ENCODE measurements around the gene KLHL33.
"Not testable (repeated sequence)": the region's sequence is repeated elsewhere in the genome, so short reads cannot be mapped to it uniquely, and the experiment has no call there.

KLHL33 gene

GRCh38 chr14:20435582-20436362 is at the start of gene KLHL33:
Gene KLHL33 (minus strand): TSS chr14:20436166. CDS start chr14:20435811, 355 bp downstream.
- no peak for DNase-seq

- no peak for DNase-seq
These were observed 46.4 kb upstream of the KLHL33 start for GRCh38 chr14:20482382-20482781.

GRCh38 chr14:20478894-20479293 is 42.9 kb upstream of the KLHL33 start:
- DNase-seq = no peak

GRCh38 chr14:20477211-20477876 is 41.4 kb upstream of the KLHL33 start:
- peak; percentile 61 for DNase-seq

GRCh38 chr14:20476776-20477175 is 40.8 kb upstream of the KLHL33 start:
- no peak for DNase-seq

DNA sequence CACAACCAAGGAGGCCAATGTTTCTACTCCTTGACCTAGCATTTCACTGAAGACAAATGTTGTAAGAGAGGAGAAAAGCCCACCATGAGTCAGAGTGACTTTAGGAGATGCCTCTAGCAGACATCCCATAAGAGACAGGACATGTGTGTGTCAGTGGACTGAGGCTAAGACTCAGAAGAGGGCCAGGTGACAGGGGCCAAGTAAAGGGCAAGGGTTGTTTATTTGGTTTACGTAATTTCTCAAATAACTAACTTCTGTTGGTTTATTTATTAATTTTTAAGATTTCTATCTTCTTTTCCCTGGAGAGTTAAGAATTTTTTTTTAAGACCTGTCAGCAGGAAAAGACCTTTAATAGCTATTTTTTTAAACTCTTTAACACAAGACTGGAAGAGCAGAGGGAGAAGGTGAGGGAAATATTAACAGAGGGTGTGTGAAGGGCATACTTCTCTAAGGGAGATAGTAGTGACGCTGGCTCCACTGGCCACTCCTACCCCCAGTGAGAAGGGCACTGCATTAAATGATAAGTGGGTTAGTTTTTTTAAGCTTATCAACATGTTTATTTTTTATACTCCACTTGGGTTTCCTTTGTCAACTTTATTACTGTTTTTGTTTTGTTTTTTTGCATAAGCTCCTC is 36.7 kb upstream of the KLHL33 start:
- DNase-seq = no peak

DNA sequence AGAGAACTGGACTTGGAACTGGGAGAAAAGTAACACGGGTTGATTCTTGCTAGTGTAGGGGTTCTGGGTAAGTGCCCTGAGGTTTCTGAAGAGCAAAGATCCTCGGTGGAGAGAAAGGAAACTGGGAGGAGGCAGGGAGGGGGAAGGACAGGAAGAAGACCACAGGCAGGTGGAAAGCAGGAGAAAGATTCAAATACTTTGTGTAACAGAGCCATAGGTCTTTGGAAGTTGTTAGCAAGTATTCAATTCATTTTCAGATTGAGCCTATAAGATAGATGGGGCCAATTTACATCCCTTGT is 34.6 kb upstream of the KLHL33 start:
- no peak for DNase-seq

DNA sequence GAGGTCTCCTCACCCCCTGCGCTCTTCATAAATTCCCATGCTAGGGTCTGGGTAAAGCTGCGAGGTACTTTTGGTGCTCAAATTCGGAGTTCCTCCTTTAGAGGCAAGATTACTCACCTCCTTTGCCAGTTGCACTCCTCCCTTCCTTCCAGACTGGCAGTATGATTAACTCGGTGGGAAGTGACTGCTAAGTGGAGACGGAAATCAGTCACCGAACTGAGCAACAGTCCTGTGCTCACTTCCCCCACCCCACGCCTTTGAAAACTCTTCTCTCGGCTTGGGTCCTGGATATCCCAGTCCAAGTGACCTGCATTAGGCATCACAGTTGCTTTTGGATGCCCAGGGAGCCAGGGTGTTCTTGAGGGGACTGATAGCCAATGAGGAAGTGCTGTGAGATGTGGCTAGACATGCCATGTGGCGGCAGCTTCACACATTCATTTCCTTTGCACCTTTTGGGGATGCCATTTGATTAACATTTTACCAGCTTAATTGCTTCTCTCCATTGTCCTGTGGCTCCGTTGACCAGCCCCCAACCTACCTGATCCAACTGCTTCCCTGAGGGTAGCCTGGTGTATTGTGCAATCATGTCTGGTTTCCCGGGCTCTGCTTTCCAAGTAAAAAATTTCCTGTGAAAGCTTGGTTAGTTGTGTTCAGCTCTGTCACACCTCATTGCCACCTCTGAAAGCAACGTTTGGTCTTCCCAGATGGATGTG is 34.1 kb upstream of the KLHL33 start:
- DNase-seq = peak; percentile 66

DNA sequence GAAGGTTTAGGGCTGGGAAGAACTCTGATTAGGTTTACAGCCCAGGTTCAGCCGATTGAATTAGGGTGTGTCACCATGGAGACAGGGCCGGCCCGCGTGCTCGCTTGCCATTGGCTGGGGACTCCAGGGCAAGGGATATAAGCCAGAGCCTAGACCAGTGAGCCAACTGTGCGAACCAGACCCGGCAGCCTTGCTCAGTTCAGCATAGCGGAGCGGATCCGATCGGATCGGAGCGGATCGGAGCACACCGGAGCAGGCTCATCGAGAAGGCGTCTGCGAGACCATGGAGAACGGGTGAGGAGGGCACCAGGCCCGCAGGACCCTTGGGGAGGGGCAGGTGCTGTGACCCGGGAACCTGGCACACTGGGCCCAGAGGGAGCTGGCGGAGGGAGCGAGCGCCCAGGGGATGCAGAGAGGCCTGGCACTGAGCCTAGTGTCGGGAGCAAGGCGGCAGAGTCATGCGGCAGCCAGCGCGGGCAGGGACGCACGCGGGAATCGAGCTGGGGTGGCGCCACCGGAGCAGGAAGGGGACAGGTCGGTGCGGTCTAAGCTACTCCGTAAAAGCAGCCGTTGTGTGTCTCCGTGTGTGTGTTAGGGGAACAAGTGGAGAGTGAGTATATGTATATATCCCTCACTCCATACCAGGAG is 33.4 kb upstream of the KLHL33 start, which contains the start of gene PNP:
Gene PNP, plus strand, starts transcription at position 165 of the 648 bp plus-strand sequence. Its CDS starts 119 bp downstream, at position 284.
- peak; percentile 89 for DNase-seq

DNA sequence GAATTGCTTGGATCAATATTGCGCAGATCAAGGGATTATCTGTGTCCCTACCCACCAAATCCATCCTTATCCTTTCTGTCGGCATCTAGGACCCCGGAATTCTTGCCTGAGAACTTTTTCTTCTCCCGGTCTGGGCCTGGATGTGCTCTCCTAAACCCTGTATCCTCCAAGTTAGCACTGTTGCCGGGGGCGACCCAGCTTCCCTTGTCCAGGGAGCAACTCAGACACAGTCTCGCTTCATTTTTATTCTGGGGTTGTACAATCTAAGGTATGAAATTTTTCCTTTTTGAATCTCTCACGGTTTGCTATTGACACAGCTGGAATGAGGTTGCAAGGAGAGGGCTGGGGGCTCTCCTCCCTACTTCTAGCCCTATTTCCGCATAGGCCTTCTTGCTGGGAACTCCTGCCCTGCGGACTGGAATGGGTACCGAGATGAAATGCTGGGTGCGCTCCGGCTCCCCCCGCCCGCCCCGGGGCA is 32.8 kb upstream of the KLHL33 start:
- DNase-seq = no peak

- DNase-seq = peak; percentile 99
These were observed 25.5 kb upstream of the KLHL33 start, which contains the start of gene PIP4P1 for GRCh38 chr14:20461225-20462141. Gene PIP4P1 (minus strand): TSS chr14:20461434. CDS start chr14:20461325, 109 bp downstream.

- DNase-seq = peak; percentile 75
These were observed 24.7 kb upstream of the KLHL33 start for GRCh38 chr14:20460458-20461224.

DNA sequence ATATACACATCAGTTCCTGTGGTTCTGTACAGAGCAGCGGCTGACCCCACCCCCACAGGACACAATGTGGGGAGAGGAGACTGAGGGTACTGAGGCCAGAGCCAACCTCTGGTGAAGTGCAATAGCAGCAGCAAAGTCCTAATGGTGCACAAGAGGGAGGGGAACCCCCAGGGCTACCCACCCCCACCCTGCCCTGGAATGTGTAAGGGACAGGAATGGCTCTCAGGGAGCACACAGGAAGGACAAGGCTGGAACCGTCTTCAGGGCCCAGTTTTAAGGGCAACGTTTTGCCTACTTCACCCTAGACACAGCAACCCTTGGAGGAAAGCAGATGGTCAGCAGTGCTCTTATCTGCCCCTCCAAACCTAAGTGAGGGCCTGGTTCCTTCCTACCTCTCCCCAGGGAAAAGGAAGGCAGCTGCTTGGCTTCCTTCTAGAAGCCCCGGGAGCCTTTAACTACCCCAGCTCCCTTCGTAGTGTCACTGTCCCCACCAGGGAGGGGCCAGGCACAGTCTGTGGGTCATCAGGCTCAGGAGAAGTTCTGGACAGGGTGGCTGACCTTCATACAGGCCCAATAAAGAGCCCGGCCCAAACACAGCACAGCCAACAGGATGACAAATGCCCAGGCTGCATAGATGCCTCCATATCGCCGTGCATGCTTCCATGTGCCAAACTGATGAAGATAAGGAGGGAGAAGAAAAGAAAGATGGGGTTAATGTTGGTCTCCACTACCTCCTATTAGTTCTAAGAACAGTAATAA is 22.2 kb upstream of the KLHL33 start:
- DNase-seq = no peak

- no peak for DNase-seq
These were observed 21.0 kb upstream of the KLHL33 start for GRCh38 chr14:20456971-20457370.

DNA sequence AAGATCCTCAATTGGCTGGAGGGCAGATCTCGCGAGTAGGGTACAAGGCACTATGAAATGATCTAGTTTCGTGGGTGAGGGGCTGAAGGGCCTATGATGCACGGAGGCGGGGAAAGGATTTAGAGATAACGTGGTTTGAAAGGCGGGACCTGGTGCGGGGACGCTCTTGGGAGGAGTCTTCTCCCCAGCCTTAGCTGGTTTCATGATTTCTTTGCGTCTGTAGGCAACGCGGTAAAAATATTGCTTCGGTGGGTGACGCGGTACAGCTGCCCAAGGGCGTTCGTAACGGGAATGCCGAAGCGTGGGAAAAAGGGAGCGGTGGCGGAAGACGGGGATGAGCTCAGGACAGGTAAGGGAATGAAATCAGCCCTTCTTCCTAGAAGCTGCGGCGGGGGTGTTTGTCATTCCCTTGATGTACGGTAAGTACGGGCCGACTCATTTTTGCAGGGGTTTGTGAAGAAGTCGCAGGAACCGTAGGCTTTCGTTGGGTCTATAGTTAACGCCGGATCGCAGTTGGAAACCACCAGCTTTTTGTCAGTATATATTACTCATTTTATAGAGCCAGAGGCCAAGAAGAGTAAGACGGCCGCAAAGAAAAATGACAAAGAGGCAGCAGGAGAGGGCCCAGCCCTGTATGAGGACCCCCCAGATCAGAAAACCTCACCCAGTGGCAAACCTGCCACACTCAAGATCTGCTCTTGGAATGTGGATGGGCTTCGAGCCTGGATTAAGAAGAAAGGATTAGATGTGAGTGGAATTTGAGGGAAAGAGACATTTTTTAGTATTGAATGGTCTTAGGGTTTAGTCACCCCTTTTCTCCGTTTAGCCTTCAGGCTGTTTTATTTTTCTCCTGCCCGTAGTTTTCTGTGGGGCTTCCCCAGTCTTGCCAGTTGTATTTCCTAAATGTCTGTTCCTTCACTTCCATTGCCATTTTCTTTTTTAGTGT is 19.7 kb upstream of the KLHL33 start:
- DNase-seq = peak; percentile 78

DNA sequence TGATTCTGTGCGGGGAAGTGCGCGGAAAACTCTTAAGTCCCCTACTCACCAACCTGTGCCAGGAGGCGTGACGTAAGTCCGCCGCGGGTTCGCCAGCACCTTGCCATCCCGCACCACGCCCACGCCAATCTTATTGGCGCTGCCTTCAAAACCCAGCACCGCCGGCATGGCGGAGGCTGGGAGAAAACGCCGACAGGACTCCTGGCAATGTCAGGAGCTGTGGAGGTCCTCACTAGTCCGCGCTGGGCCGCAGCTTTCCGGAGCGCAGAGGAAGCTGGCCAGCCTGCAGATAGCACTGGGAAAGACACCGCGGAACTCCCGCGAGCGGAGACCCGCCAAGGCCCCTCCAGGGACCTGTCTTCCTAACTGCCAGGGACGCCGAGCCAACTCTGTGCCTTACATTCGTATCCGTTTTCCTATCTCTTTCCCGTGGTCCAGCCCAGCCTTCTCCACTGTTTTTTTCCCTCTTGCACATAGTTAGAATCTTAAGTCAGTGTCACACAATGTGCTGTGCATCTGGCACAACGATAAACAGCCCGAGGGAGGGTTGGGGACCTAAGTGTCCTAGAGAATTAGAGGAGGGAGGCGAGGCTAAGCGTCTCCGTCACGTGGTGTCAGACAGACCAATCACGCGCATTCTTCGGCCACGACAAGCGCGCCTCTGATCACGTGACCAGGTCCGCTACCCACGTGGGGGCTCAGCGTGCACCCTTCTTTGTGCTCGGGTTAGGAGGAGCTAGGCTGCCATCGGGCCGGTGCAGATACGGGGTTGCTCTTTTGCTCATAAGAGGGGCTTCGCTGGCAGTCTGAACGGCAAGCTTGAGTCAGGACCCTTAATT is 18.8 kb upstream of the KLHL33 start, which contains the start of the genes APEX1 and OSGEP:
Gene APEX1, plus strand, starts transcription at position 711 of the 839 bp plus-strand sequence. CDS start 420 bp downstream, outside the sequence.
Gene OSGEP, minus strand, starts transcription at position 297 of the 839 bp plus-strand sequence. Its CDS starts 129 bp downstream, at position 168.
- peak; percentile 98 for DNase-seq

GRCh38 chr14:20452831-20453230 is 16.9 kb upstream of the KLHL33 start:
- not testable (repeated sequence) for DNase-seq
